Coronary artery (tissue), 2 donors: ENCODE measurements around the gene FBXL22.

Source experiments
- DNase-seq: peaks from one replicate; pipeline ENCODE4 v3.0.0-alpha.2; 2017; ENCODE audit warnings: low spot score
- H3K27ac ChIP-seq, 2 donors: fragments of 200-600 bp; sonication (generic); one replicate each; pipeline ENCODE4 v1.5.1; 2016 to 2019
- H3K4me3 ChIP-seq: fragments of 200-600 bp; sonication (generic); 2 replicates; pipeline ENCODE4 v1.5.1; 2016; ENCODE audit warnings: mild to moderate bottlenecking, moderate library complexity
- TF ChIP-seq, protein P1 (sequence below): fragments of 200-600 bp; sonication (generic); IDR thresholded peaks from one replicate; pipeline ENCODE4 v1.5.1; 2019; ENCODE audit warnings: antibody characterized with exemption

The FBXL22 gene

DNA sequence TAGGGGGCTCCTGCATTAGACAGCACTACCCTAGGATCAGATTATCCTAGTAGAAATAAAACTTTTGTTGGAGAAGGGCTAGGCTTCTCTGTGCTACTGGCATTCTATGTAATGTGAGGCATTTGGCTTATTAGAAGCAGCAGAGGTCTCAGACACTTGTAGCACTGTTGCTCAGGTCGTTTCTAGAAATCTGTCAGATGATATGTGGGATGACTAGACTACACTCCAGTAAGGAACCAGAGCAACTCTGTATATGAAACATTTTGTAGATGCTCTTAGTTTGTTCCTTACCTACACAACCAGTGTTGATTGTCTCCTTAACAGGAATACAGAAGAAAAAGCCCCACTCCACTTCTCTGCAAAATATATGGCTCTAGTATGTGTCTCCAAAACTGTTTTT lies 21.9 kb upstream of the FBXL22 start:
- Histone ChIP-seq H3K4me3 (no peak overlapping the region), H3K27ac (no peak overlapping the region)
- TF ChIP-seq, protein P1, sequence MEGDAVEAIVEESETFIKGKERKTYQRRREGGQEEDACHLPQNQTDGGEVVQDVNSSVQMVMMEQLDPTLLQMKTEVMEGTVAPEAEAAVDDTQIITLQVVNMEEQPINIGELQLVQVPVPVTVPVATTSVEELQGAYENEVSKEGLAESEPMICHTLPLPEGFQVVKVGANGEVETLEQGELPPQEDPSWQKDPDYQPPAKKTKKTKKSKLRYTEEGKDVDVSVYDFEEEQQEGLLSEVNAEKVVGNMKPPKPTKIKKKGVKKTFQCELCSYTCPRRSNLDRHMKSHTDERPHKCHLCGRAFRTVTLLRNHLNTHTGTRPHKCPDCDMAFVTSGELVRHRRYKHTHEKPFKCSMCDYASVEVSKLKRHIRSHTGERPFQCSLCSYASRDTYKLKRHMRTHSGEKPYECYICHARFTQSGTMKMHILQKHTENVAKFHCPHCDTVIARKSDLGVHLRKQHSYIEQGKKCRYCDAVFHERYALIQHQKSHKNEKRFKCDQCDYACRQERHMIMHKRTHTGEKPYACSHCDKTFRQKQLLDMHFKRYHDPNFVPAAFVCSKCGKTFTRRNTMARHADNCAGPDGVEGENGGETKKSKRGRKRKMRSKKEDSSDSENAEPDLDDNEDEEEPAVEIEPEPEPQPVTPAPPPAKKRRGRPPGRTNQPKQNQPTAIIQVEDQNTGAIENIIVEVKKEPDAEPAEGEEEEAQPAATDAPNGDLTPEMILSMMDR: no peak
- DNase-seq: no peak

DNA sequence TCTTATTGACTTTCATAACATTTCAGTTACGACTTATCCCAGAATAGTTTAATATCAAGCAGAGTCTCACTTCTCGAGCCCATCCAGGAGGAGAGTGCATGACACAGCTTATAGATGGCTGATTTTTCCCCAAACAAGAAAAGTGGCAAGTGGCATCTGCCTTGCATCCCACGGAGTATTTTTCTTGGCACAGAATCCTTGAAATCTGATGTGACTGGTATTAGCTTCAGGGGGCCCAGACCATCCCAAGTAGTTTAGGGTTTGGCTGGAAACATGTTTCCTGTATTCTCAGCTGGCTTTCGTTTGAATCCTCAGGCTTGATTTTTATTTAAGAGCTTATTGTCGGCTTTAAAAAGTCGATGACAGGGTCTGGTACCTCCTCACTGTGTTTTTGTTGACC lies 20.7 kb upstream of the FBXL22 start:
- DNase-seq: no peak
- no peak overlapping the region for H3K27ac ChIP-seq
- TF ChIP-seq, protein P1: no peak
- no peak overlapping the region for H3K4me3 ChIP-seq

DNA sequence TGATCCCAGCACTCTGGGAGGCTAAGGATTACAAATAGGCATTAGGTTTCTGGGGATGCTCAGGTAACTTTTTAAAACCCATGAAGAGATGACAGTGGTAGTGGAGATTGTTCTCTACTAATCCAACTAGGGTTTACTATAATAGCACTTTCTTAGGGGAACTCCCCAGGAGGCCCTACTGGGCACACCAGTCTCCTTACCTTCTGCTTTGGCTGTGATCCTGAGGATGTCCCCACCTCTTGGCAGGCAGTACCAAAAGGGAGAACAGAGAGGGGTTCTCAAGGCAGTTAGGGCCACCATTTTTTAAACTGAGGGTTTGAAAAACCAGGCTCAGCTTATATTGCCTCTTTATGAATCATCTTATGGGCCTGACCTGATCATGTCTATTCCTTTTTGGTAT lies 15.0 kb upstream of the FBXL22 start:
- TF ChIP-seq, protein P1: no peak
- Histone ChIP-seq H3K27ac (no peak overlapping the region), H3K4me3 (no peak overlapping the region)
- DNase-seq: no peak

DNA sequence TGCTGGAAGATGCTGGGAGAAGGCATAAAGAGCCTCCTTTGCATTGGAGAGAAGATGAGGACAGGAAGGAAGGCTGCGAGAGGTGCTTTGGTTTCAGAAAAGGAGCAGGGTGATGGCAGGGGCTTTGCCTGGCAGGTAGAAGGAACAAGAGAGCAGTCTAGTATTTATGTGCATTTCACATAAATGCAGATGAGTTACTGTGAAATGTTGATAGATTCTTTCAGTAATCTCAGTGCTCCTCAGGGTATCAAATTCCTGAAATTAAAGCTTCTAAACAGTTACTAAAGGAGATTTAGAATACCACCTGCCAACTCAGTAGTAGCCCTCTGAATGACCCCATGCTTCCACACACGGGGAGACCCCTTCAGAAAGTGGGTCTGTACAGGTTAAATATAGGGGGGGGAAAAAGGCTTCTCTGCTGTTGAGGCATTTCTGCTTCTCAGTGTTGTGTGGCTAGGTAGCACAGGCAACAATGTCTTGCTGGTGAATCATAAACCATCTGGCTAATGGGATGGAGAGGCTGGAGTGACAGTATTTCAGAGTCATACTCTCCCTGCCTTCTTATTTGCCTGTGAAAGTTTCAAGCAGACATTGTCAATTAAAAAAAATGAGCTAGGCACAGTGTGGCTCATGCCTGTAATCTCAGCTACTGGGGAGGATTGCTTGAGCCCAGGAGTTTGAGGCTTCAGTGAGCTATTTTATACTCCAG lies 14.3 kb upstream of the FBXL22 start:
- DNase-seq: no peak

DNA sequence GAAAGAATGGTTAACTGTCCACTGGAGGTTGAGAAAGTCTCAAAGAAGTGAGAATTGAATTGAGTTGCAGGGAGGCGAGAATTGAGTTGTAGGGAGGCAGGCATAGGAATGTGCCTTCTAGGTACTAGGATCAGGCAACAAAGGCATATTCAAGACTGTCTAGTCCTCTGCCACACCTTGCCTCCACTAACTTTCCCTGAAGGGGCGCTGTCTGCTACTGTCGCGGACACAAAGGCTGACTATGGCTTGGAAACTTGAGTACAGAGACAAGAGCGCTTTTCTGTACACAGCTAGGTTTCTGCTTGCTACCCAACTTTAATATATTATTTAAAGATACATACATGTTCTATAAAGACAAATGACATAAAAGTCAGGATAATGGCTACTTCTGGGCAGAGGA lies 10.4 kb upstream of the FBXL22 start:
- no peak overlapping the region for H3K27ac ChIP-seq
- DNase-seq: no peak
- H3K4me3 ChIP-seq: no peak overlapping the region
- TF ChIP-seq, protein P1: no peak

More for the DNA sequence above, 14.3 kb upstream of the FBXL22 start:
- TF ChIP-seq, protein P1: no peak
- Histone ChIP-seq H3K4me3 (no peak overlapping the region), H3K27ac (no peak overlapping the region)

DNA sequence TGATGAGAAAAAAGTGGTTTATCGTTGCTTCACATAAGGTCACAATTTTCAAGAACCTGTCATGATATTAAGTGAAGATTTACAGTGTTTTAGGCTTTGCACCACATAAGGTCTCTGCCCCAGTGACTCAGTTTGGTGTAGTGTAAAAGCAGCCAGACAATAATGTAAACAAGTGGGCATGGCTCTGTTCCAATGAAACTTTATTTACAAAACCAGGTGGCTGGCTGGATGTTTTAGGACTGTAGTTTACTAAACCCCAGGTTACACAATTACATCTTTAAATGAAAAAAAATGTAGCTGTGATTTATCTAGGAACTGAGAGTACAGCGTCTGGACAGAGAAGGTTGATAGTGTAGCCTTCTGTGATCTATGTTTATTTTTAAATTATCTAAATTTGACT lies 9.7 kb upstream of the FBXL22 start:
- DNase-seq: no peak
- TF ChIP-seq, protein P1: no peak
- Histone ChIP-seq H3K4me3 (no peak overlapping the region), H3K27ac (no peak overlapping the region)

DNA sequence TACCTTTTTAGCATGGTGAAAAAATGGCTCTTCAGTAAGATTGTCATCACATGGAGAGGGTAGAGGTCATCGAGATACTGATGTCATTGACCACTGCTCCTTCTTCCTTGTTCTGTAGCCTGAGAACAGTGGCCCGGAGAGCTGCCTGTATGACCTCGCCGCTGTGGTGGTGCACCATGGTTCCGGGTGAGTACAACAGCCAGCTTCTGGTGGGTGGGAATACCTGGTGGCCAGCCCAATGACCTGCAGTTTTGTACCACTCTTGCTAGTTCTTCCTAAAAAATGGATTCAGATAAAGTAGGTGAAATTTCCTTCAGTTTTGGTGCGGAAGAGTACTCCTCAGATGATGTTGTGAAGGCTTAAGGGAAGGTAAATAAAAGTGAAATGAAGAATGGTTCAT lies 8.4 kb upstream of the FBXL22 start:
- no peak for DNase-seq
- TF ChIP-seq, protein P1: no peak
- no peak overlapping the region for H3K27ac ChIP-seq
- H3K4me3 ChIP-seq: no peak overlapping the region
